ENCODE measurements around the gene STT3A.

STT3A gene

GRCh38 chr11:125667151-125667550, 74.5 kb downstream of the STT3A start:
- TF ChIP-seq, protein P1, sequence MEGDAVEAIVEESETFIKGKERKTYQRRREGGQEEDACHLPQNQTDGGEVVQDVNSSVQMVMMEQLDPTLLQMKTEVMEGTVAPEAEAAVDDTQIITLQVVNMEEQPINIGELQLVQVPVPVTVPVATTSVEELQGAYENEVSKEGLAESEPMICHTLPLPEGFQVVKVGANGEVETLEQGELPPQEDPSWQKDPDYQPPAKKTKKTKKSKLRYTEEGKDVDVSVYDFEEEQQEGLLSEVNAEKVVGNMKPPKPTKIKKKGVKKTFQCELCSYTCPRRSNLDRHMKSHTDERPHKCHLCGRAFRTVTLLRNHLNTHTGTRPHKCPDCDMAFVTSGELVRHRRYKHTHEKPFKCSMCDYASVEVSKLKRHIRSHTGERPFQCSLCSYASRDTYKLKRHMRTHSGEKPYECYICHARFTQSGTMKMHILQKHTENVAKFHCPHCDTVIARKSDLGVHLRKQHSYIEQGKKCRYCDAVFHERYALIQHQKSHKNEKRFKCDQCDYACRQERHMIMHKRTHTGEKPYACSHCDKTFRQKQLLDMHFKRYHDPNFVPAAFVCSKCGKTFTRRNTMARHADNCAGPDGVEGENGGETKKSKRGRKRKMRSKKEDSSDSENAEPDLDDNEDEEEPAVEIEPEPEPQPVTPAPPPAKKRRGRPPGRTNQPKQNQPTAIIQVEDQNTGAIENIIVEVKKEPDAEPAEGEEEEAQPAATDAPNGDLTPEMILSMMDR (IDR thresholded peaks at IDR 0.05): no peak

DNA sequence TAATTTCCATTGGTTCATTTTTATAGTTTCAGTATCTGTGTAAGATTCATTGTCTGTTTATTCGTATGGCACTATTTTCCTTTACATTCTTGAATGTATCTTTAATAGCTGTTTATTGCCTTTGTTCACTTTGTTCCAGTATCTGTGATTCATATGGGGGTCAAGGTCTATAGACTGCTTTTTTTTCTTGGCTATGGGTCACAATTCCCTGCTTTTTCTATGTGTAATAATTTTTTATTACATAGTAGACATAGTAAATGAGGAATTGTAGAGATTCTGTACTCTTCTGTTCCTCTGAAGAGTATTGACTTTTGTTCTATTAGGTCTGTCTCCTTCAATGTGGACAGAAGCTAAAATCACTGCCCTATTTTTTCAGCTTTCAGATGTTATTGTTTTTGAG, 77.5 kb downstream of the STT3A start:
- TF ChIP-seq, protein P1 (IDR thresholded peaks at IDR 0.05): no peak

DNA sequence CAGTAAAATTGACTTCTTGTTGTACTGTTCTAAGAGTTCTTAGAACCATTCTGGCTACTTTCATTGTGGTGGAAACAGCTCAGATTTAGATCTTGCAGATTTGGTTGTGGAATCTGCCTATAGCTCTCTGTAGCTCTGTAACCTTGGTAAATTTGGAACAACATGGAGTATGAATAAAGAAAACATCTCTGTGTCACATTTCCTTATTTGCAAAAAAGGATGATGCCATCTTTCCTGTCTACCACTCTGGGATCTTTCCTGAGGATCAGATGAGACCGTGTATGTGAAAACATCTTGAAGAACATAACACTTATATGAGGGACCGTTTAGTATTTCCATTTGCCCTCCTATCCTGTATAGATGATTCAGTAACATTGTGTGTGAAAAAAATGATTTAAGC, 78.9 kb downstream of the STT3A start:
- TF ChIP-seq, protein P1 (IDR thresholded peaks at IDR 0.05): no peak
